Ishikawa (cell line): ENCODE measurements around the gene KRTAP10-4.

Experiments used
- EP300 ChIP-seq: IDR thresholded peaks from 2 replicates; pipeline ENCODE4 v1.6.1; 2012; ENCODE audit warnings: borderline replicate concordance
- FOXM1 ChIP-seq: IDR thresholded peaks from 2 replicates; pipeline ENCODE4 v1.6.1; 2012; ENCODE audit warnings: low read depth, borderline replicate concordance
- NFIC ChIP-seq: IDR thresholded peaks from 2 replicates; pipeline ENCODE4 v1.6.1; 2012

GRCh38 chr21:44568667-44569556 lies 4.6 kb upstream of the KRTAP10-4 start:
- TF ChIP-seq EP300 (no peak), NFIC (no peak), FOXM1 (no peak)
